ENCODE data around the gene NCBP1.

NCBP1 gene

GRCh38 chr9:97592126-97592525 lies 41.5 kb upstream of the NCBP1 start:
- TF ChIP-seq ZFP3 (CRISPR knock-in tag; IDR thresholded peaks at IDR 0.05) = no peak
- no peak for TF ChIP-seq ZNF565 (CRISPR knock-in tag; conservative IDR thresholded peaks at IDR 0.05; ENCODE audit: low read depth)
- TF ChIP-seq CSDC2 (CRISPR knock-in tag; IDR thresholded peaks at IDR 0.05) = no peak
- no peak for TF ChIP-seq PPARA (CRISPR knock-in tag; IDR thresholded peaks at IDR 0.05; ENCODE audit: borderline replicate concordance)
- TF ChIP-seq ISL1 (CRISPR knock-in tag; IDR thresholded peaks at IDR 0.05) = no peak
- no peak for TF ChIP-seq POU6F1 (CRISPR knock-in tag; IDR thresholded peaks at IDR 0.05; ENCODE audit: borderline replicate concordance, low read depth)
- TF ChIP-seq TOX (CRISPR knock-in tag; IDR thresholded peaks at IDR 0.05; ENCODE audit: borderline replicate concordance) = no peak
- no peak for TF ChIP-seq ZNF70 (CRISPR knock-in tag; IDR thresholded peaks at IDR 0.05)
- TF ChIP-seq ZC3H10 (CRISPR knock-in tag; IDR thresholded peaks at IDR 0.05) = no peak
- TF ChIP-seq GLIS3 (CRISPR knock-in tag; IDR thresholded peaks at IDR 0.05) = no peak
- no peak for ATAC-seq

- ATAC-seq = no peak
- TF ChIP-seq TCF4 (CRISPR knock-in tag; IDR thresholded peaks at IDR 0.05; ENCODE audit: borderline replicate concordance) = no peak
- no peak for TF ChIP-seq ZFP3 (CRISPR knock-in tag; IDR thresholded peaks at IDR 0.05)
- TF ChIP-seq ZNF565 (CRISPR knock-in tag; conservative IDR thresholded peaks at IDR 0.05; ENCODE audit: low read depth) = no peak
- no peak for TF ChIP-seq ESRRG (CRISPR knock-in tag; IDR thresholded peaks at IDR 0.05)
- TF ChIP-seq PATZ1 (CRISPR knock-in tag; IDR thresholded peaks at IDR 0.05; ENCODE audit: borderline replicate concordance) = no peak
- no peak for TF ChIP-seq SNAI2 (CRISPR knock-in tag; IDR thresholded peaks at IDR 0.05)
- TF ChIP-seq BACH2 (CRISPR knock-in tag; IDR thresholded peaks at IDR 0.05; ENCODE audit: borderline replicate concordance) = no peak
- no peak for TF ChIP-seq TSHZ2 (CRISPR knock-in tag; IDR thresholded peaks at IDR 0.05)
- no peak for TF ChIP-seq ZNF70 (CRISPR knock-in tag; IDR thresholded peaks at IDR 0.05)
- no peak for TF ChIP-seq CSDC2 (CRISPR knock-in tag; IDR thresholded peaks at IDR 0.05)
- no peak for TF ChIP-seq ARNTL (CRISPR knock-in tag; IDR thresholded peaks at IDR 0.05; ENCODE audit: borderline replicate concordance, low read depth)
- no peak for TF ChIP-seq CSRNP3 (CRISPR knock-in tag; IDR thresholded peaks at IDR 0.05)
- no peak for TF ChIP-seq ZC3H10 (CRISPR knock-in tag; IDR thresholded peaks at IDR 0.05)
- TF ChIP-seq TOX (CRISPR knock-in tag; IDR thresholded peaks at IDR 0.05; ENCODE audit: borderline replicate concordance) = no peak
- TF ChIP-seq RARB (CRISPR knock-in tag; IDR thresholded peaks at IDR 0.05) = no peak
- TF ChIP-seq PPARA (CRISPR knock-in tag; IDR thresholded peaks at IDR 0.05; ENCODE audit: borderline replicate concordance) = no peak
- TF ChIP-seq GLIS3 (CRISPR knock-in tag; IDR thresholded peaks at IDR 0.05) = no peak
- no peak for TF ChIP-seq ZFP30 (CRISPR knock-in tag; IDR thresholded peaks at IDR 0.05)
- TF ChIP-seq OSR1 (CRISPR knock-in tag; IDR thresholded peaks at IDR 0.05) = no peak
Observed at GRCh38 chr9:97593960-97594359, 39.7 kb upstream of the NCBP1 start.

- ATAC-seq = no peak
Observed at GRCh38 chr9:97594381-97594921, 39.2 kb upstream of the NCBP1 start.

More at GRCh38 chr9:97594381-97594921, 39.2 kb upstream of the NCBP1 start:
- no peak for TF ChIP-seq TOX (CRISPR knock-in tag; IDR thresholded peaks at IDR 0.05; ENCODE audit: borderline replicate concordance)
- no peak for TF ChIP-seq ZC3H10 (CRISPR knock-in tag; IDR thresholded peaks at IDR 0.05)
- TF ChIP-seq ZNF8 (CRISPR knock-in tag; IDR thresholded peaks at IDR 0.05) = no peak
- no peak for TF ChIP-seq ZFP30 (CRISPR knock-in tag; IDR thresholded peaks at IDR 0.05)
- TF ChIP-seq PATZ1 (CRISPR knock-in tag; IDR thresholded peaks at IDR 0.05; ENCODE audit: borderline replicate concordance) = no peak
- no peak for TF ChIP-seq CREB5 (CRISPR knock-in tag; IDR thresholded peaks at IDR 0.05; ENCODE audit: low read depth)
- no peak for TF ChIP-seq CSRNP3 (CRISPR knock-in tag; IDR thresholded peaks at IDR 0.05)
